ENCODE data around the gene CYYR1.

CYYR1 gene

DNA sequence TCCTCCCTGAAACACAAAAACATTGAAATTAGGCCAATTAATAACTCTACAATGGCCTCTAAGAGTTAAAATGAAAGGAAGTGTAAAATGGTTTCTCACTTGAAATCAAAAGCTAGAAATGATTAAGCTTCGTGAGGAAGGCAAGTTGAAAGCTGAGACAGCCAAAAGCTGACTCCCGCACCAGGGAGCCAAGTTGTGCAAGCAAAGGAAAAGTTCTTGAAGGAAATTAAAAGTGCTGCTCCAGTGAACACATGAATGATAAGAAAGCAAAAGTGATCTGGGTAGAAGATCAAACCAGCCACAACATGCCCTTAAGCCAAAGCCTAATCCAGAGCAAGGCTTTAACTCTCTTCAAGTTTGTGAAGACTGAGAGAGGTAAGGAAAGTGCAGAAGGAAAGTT, 22.8 kb downstream of the CYYR1 start:
- DNase-seq, result no peak

GRCh38 chr21:26546446-26547097, 26.5 kb downstream of the CYYR1 start:
- DNase-seq, result peak; percentile 14

GRCh38 chr21:26544201-26544775, 28.8 kb downstream of the CYYR1 start:
- no peak for DNase-seq

DNA sequence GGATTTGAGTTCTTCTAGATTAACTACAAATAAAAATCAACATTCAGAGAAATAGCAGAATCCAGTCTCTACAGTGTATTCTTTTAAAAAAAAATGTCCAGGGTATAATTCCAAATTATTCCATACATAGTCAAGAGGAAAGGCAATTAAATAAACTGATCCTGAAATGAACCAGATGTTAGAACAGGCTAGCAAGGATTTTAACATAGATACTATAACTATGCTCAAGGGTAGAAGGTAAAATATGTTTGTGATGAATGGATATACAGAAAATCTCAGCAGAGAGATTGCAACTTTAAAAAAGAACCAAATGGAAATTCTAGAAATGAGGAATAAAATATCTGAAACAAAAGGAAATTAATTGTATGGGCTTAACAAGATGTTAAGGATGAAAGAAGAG, 32.4 kb downstream of the CYYR1 start:
- DNase-seq, result no peak

DNA sequence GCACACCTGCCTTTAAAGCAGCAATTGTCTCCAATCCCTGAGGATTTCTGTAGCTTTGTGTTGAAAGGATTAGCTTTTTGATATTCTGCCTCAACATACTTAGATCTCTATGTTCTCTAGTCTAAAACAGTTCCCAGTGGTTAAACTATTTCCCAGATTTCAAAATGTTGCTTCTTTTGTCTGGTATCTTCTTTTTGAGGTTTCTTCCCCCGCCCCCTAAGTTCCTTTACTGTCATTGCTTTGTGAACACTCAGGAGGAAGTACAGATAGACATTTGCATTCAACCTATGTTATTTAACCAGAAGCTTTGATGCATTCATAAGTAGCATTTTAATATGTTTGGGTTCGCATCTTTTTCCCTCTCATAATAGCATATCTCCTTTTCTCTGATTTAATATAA, 33.5 kb downstream of the CYYR1 start:
- DNase-seq, result no peak

- no peak for DNase-seq
Measured at GRCh38 chr21:26534517-26534916, 38.6 kb downstream of the CYYR1 start.

DNA sequence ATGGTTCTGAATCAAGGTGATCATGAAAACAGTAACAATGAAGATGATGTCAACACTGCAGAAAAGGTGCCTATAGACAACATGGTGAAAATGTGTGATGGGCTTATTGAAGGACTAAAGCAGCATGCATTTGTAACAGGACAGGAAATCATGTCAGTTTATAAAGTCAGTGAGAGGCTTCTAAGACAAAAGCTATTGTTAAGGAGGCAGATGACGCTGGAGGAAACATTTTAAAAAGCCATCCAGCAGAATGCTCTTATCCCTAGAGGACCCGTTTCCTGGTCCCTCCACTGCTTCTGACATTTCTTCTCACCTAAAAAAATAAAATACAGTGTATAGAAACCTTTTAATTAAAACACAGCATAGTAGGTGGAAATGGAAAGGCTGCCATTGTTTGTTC, 40.9 kb downstream of the CYYR1 start:
- no peak for DNase-seq

- DNase-seq, result no peak
Measured at GRCh38 chr21:26529526-26529925, 43.6 kb downstream of the CYYR1 start.

DNA sequence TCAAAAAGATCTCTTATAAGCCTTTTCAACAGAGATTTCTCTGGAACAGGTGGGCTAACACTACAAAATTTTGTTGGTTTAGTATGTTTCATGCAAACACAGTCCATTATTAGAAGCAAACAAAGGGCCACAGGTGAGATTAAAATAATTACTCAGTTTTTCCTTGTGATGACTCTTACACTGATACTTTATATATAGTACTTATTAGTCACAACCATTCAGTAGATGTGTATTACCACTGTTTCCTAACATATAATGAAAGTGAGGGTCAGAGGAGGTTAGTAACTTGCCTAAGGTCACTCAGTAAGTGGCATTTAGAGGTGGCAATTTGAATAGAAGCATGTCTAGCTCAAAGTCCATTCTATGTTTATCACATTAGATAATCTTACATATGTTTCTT, 44.2 kb downstream of the CYYR1 start:
- DNase-seq, result no peak

DNA sequence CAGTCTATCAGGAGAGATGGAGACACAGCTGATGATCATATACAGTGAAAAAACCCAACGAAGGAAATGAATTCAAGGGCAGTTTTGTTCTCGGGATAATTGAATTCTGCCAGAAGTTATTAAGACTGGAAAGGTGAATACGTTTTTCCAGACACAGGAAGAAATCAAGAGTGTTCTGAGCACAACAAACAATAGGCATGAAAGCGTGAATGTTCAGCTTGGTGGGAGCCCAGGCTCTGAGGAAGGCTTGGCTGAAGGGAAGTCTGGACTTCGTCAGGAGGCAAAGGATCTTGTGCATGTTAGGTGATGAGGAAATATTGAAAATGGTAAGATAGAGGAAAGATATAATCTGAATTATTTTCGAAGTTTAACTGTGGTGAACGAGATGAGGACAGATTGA, 50.4 kb downstream of the CYYR1 start:
- DNase-seq, result no peak

DNA sequence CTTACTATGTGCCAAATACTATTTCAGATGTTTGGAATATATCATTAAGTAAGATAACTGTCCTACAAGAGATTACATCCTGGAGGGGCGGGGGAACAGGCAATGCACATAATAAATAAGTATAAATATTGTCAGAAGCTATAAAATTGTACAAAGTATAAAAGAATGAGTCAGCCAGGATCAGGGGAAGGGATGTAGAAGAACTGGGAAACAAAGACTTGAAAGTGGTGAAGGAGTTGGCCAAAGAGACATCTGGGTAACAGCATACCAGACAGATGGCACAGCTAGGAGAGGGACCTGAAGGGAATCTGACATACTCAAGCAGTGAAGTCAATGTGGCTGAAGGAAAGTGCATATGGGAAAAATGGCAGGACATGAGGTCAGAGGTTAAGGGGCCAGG, 53.9 kb downstream of the CYYR1 start:
- no peak for DNase-seq

DNA sequence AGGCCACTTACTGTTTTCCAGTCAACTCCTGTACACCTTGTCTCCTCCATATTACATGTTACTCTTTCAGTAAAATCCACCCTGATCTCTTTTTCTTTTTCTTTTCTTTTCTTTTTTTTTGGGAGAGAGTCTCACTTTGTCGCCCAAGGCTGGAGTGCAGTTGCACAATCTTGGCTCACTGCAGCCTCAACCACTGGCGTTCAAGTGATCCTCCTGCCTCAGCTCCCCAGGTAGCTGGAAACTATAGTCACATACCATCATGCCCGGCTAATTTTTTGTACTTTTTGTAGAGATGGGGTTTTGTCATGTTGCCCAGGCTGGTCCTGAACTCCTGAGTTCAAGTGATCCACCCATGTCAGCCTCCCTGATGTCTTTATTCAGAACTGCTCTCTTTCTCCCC, 57.8 kb downstream of the CYYR1 start:
- DNase-seq, result no peak

DNA sequence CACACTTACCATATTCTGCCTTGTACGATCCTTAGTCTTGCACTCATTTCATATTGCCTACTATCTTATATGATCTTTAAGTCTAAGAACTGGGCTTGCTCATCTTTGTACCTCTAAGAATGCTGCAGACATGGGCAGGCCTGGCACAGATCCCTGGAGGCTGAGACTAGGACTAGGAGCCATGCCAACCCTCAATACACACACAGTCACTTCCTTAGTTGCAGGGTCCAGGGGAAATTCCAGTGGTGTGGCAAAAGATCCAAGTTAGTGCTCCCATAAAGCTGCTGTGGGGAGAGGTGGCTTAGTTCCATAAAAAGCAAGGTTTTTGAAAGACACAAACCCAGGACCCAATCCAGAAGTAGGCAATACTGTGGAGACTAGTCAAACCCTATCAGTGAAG, 59.9 kb downstream of the CYYR1 start:
- no peak for DNase-seq

DNA sequence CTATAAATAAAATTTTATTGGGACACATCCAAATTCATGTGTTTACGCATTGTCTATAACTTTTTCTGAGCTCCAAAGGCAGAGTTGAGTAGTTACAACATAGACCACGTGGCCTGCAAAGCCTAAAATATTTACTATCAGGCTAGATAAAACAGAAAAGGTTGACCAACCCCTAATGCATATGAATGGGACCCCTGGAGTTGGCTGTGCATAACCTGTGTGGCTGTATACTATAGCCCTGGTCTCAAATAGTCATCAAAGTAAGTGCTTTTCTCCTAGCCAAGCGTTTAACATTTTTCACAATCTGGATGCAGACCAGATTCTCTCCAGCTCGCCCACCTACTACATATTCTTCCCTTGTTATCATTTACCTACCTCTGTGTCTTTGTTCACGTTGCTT, 60.4 kb downstream of the CYYR1 start:
- DNase-seq, result no peak

- DNase-seq, result no peak
Measured at GRCh38 chr21:26508903-26509302, 64.2 kb downstream of the CYYR1 start.

- DNase-seq, result no peak
Measured at GRCh38 chr21:26506956-26507355, 66.1 kb downstream of the CYYR1 start.

DNA sequence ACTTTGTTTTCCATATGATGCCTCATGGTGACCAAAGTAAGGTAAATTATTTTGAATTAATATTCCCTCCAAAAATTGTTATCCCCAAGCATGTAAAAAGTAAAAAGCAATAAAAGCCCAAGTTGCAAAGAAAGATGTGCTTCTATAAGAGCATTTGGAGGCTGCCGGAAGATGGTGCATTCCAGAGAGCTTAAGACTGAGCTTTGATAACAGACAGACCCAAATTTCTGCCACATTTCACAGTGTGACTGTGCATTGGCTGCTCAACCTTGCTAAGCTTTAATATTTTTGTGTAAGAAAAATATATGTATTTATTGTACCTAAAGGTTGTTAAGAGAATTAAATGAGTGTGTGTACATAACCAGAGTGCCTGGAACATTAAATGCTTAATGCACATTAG, 67.9 kb downstream of the CYYR1 start:
- DNase-seq, result no peak

GRCh38 chr21:26503414-26503813, 69.7 kb downstream of the CYYR1 start:
- DNase-seq, result no peak

GRCh38 chr21:26501495-26502021, 71.5 kb downstream of the CYYR1 start:
- DNase-seq, result no peak

- DNase-seq, result no peak
Measured at GRCh38 chr21:26499495-26499894, 73.6 kb downstream of the CYYR1 start.

DNA sequence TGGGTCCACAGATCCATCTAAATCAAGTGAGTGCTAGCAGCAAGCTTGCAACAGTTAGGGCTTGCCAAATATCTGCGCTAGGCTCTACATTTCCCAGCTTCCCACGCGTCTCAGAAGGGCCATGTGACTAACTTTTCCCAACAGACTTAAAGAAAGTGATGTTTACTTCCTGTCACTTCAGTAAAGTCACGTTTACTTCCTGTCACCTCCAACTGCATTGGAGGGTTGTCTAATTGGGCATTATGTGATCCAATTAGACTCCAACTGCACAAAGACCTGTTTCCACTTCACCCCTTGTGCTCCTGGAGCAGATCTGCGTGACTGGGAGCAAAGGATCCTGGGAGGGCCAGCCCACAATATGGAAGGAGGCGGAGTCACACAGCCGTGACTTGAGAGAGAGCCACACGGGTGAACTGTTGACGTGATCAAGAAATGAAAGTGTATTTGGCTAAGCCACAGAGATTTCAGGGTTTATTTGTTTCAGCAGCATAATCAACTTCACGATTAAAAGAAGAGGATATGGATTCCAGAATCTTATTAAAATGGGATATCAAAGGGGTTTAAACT, 77.7 kb downstream of the CYYR1 start:
- no peak for DNase-seq

GRCh38 chr21:26491663-26492062, 81.4 kb downstream of the CYYR1 start:
- no peak for DNase-seq

GRCh38 chr21:26490771-26491170, 82.3 kb downstream of the CYYR1 start:
- no peak for DNase-seq

GRCh38 chr21:26489781-26490180, 83.3 kb downstream of the CYYR1 start:
- DNase-seq, result no peak

Data from CD4-positive, alpha-beta T cell treated with Interferon gamma for 1 hour (primary cell).